Cardiac fibroblast (primary cell): ENCODE measurements around the gene SEC14L2.

Experiments used
- DNase-seq, 2 donors: peaks; one replicate each; pipeline versions ENCODE4 v3.0.0 to v3.0.0-alpha.2; 2010; ENCODE audit warnings: low read depth in 2 of 2
- H3K4me3 ChIP-seq, 2 donors: replicated peaks in 1 of 2; 1 replicate in 1 of 2; 2 replicates in 1 of 2; pipeline ENCODE4 v1.5.1; 2011; ENCODE audit warnings: low read depth in 2 of 2, low read length in 2 of 2, mild to moderate bottlenecking in 2 of 2, moderate library complexity in 1 of 2
- TF ChIP-seq, protein P1 (sequence below): IDR thresholded peaks from one replicate; pipeline ENCODE4 v1.5.1; 2011; ENCODE audit warnings: low read depth, mild to moderate bottlenecking, low read length, inconsistent platforms

The SEC14L2 gene

DNA sequence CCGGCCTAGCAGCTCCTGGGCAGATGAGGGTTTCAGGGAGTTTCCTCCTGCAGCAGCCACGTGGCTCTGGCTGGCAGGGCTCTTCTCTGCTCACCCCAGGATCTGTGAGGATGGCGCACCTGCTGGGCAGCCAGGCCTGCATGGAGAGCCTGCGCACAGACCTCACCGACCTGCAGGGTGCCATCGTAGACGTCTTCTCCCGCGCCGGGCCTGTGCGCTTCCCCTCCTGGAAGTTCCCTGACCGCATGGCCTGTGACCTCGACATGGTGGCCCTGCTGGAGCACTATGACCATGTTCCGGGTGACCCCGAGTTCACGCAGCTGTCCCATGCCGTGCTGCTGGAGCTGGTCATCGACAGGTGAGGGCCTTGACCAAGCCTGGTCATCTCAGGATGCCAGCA lies 30.9 kb upstream of the SEC14L2 start:
- no peak overlapping the region for H3K4me3 ChIP-seq
- DNase-seq: no peak
- TF ChIP-seq, protein P1, sequence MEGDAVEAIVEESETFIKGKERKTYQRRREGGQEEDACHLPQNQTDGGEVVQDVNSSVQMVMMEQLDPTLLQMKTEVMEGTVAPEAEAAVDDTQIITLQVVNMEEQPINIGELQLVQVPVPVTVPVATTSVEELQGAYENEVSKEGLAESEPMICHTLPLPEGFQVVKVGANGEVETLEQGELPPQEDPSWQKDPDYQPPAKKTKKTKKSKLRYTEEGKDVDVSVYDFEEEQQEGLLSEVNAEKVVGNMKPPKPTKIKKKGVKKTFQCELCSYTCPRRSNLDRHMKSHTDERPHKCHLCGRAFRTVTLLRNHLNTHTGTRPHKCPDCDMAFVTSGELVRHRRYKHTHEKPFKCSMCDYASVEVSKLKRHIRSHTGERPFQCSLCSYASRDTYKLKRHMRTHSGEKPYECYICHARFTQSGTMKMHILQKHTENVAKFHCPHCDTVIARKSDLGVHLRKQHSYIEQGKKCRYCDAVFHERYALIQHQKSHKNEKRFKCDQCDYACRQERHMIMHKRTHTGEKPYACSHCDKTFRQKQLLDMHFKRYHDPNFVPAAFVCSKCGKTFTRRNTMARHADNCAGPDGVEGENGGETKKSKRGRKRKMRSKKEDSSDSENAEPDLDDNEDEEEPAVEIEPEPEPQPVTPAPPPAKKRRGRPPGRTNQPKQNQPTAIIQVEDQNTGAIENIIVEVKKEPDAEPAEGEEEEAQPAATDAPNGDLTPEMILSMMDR: no peak

DNA sequence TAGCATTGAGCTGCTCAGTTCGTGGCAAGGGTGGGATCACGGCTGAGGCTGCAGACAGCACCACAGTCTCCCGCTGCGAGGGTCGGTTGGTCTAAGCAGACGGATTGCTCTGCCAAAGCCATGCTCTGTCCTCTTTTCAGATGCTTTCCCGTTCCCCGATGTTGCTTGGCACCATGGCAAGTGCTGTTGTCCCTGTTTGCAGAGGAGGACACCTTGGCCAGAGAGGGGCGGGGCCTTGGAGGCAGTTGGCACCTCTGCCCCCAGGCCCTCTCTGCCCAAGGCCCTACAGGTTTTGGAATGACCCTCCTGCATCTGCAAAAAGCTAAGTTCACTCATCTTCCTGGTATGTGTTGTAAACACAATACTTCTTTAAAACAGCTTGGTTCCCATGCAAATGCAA lies 28.4 kb upstream of the SEC14L2 start:
- no peak overlapping the region for H3K4me3 ChIP-seq
- DNase-seq: no peak
- TF ChIP-seq, protein P1: no peak

DNA sequence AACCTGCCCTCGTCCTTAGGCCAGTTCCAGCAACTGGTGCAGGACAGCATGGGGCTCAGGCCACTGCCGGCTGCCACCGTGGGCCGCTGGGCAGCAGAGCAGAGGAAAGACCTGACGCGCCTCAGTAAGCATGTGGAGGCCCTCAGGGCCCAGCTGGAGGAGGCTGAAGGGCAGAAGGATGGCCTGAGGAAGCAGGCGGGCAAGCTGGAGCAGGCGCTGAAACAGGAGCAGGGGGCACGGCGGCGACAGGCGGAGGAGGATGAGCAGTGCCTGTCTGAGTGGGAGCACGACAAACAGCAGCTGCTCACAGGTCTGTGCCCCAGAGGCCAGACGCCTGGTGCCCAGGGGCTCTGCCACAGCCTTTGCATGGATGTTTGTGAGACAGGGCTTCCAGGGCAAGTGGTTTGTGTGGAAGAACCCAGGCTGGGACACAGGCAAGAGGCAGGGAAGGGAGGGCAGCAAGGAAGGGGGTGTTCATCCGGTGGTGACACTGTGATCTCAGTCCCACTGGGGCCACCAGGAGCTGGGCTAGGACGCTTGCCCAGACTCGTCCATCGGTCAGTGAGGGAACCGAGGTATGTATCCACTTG lies 26.1 kb upstream of the SEC14L2 start:
- TF ChIP-seq, protein P1: no peak
- H3K4me3 ChIP-seq: no peak overlapping the region
- DNase-seq: no peak

DNA sequence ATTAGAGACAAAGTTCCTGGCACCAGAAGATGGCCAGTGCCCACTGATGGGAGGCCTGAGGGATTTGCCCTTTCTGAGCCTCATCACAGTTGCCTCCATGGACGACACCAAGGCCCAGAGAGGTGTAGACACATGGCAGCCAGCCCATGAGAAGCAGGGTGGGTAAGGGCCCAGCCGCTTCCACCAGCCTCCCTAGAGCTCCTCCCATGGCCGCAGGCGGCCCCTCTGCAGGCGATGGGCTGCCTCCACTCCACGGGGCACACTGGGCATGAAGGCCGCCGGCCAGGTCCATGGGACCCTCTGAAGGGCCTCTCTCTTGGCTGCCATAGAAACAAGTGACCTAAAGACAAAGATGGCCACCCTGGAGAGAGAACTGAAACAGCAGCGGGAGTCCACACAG lies 25.5 kb upstream of the SEC14L2 start:
- no peak overlapping the region for H3K4me3 ChIP-seq
- TF ChIP-seq, protein P1: no peak
- DNase-seq: no peak

DNA sequence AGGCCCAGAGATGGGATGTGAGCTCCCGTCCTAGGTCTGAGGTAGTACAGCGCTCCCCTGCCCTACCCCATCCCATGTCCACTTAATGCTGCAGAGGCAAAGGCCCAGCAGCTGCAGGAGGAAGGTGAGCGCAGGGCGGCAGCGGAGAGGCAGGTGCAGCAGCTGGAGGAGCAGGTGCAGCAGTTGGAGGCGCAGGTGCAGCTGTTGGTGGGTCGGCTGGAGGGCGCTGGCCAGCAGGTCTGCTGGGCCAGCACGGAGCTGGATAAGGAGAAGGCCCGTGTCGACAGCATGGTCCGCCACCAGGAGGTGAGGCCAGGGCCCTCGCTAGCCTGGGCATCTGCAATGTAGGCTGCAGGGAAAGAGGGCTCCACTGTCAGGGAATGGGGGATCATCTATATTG lies 24.8 kb upstream of the SEC14L2 start:
- no peak overlapping the region for H3K4me3 ChIP-seq
- no peak for DNase-seq
- TF ChIP-seq, protein P1: no peak

DNA sequence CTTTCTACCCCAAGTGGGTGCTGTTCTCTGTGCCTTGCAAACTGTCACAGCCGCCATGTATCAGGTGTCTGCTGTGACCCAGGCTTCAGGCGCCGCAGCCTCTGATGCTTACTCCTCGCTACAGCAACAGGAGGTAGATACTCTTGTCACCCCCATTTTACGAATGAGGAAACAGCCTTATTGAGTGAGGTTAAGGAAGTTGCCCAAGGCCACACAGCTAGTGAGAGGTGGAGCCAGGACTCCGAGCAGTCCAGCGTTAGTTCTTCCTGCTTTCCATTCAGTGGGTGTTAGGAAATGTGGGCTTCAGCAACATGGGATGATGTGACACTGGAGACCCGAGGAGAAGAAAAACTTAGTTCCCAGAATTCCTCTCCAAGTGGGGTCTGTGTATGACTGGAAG lies 23.9 kb upstream of the SEC14L2 start:
- no peak for DNase-seq
- no peak overlapping the region for H3K4me3 ChIP-seq
- TF ChIP-seq, protein P1: no peak
